ENCODE measurements around the gene NSA2.

NSA2 gene

DNA sequence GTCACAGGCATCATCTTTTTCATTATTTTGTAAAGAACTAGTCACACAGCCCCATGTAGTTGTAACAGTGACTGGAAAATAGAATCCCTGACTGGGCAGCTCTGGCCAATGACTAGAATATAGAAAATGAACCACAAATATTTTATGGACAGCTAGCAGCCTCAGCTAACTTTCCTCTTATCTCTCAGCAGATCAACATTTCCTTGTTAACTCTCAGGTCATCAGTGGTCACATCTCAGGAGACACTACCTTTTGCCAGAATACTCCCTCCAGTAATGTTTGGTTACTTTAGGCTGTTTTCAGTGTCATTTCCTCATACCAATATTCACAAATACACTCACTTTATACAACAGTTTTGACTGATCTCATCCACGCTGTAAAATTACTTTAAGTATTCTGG is 55.2 kb downstream of the NSA2 start:
- no peak for DNase-seq

DNA sequence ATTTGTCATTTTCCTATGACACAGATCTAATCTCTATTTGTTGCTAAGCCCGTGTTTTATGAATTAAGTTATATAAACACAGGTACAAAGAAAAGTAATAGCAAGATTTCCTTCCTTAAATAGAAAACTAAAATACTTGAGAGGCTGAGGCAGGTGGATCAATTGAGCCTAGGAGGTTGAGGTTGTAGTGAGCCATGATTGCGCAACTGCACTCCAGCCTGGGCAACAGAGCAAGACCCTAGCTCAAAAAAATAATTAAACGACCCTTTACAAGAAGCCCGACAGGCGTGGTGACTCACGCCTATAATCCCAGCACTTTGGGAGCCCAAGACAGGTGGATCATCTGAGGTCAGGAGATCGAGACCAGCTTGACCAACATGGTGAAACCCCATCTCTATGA is 62.4 kb downstream of the NSA2 start:
- DNase-seq: no peak

All from NCI-H748 treated with DMSO at 0.1 percent for 48 hours (cell line).